ENCODE data around the gene IL1RAP.

DNA sequence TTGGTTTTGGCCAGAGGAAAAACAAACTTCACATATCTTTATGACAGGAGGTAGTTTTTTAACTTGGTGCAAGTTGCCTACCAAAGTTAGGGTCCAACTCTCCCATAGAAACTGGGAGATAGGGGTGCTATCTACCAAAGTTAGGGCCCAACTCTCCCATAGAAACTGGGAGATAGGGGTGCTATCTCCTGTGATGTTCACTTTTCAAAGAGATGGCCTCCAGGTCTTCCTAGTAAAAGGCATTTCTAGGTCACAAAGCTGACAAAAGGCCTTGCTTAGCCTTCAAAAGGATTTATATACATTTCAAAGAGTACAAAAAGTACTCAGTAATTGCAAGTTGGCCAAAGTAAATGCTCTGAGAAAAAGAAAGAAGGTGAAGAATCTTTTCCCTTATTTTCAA, 27.1 kb downstream of the IL1RAP start:
- TF ChIP-seq, protein P1, sequence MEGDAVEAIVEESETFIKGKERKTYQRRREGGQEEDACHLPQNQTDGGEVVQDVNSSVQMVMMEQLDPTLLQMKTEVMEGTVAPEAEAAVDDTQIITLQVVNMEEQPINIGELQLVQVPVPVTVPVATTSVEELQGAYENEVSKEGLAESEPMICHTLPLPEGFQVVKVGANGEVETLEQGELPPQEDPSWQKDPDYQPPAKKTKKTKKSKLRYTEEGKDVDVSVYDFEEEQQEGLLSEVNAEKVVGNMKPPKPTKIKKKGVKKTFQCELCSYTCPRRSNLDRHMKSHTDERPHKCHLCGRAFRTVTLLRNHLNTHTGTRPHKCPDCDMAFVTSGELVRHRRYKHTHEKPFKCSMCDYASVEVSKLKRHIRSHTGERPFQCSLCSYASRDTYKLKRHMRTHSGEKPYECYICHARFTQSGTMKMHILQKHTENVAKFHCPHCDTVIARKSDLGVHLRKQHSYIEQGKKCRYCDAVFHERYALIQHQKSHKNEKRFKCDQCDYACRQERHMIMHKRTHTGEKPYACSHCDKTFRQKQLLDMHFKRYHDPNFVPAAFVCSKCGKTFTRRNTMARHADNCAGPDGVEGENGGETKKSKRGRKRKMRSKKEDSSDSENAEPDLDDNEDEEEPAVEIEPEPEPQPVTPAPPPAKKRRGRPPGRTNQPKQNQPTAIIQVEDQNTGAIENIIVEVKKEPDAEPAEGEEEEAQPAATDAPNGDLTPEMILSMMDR (IDR thresholded peaks at IDR 0.05), result no peak
- TF ChIP-seq POLR2A (IDR thresholded peaks at IDR 0.05), result no peak
